ES-I3 (cell line): Measurements from ENCODE around the gene DYNC1LI2.
"Not testable (repeated sequence)": the region's sequence is repeated elsewhere in the genome, so short reads cannot be mapped to it uniquely, and the experiment has no call there.

Source experiments
- H3K36me3 ChIP-seq: 2 replicates; pipeline ENCODE4 v1.6.1; 2013; ENCODE audit warnings: mild to moderate bottlenecking, low read length, control low read depth, moderate library complexity; ENCODE audit not compliant: insufficient read depth
- H3K4me1 ChIP-seq: 2 replicates; pipeline ENCODE4 v1.6.1; 2013; ENCODE audit warnings: mild to moderate bottlenecking, control low read depth, low read length; ENCODE audit not compliant: insufficient read depth
- H3K9ac ChIP-seq: 2 replicates; pipeline ENCODE4 v1.6.1; 2013; ENCODE audit warnings: low read depth, mild to moderate bottlenecking, low read length, moderate library complexity
- H3K9me3 ChIP-seq: 2 replicates; pipeline ENCODE4 v1.6.1; 2013; ENCODE audit warnings: mild to moderate bottlenecking, low read length, moderate library complexity; ENCODE audit not compliant: control insufficient read depth, insufficient read depth

DYNC1LI2 gene

GRCh38 chr16:66751303-66751991 lies at the start of gene DYNC1LI2:
Gene DYNC1LI2 (minus strand): TSS chr16:66751609. CDS start chr16:66751591, 18 bp downstream.
- peaks cover 14% of the 10 kb centered on the region for H3K36me3 ChIP-seq
- H3K9ac ChIP-seq: peak within 1 kb of the TSS; percentile 87
- no peaks in the 10 kb centered on the region; the same call in 1 of the 2 replicates for H3K4me1 ChIP-seq
- no peaks in the 10 kb centered on the region for H3K9me3 ChIP-seq

GRCh38 chr16:66800856-66801255 lies 49.4 kb upstream of the DYNC1LI2 start:
- Histone ChIP-seq H3K9me3 (no peaks in the 10 kb centered on the region), H3K36me3 (peaks cover 5% of the 10 kb centered on the region), H3K9ac (no peak overlapping the region), H3K4me1 (no peaks in the 10 kb centered on the region)

GRCh38 chr16:66798161-66798560 lies 46.8 kb upstream of the DYNC1LI2 start:
- Histone ChIP-seq H3K36me3 (no peaks in the 10 kb centered on the region; the same call in 1 of the 2 replicates), H3K9me3 (no peaks in the 10 kb centered on the region), H3K4me1 (no peaks in the 10 kb centered on the region), H3K9ac (no peak overlapping the region)

GRCh38 chr16:66793984-66794383 lies 42.6 kb upstream of the DYNC1LI2 start:
- H3K9ac ChIP-seq, H3K36me3 ChIP-seq, H3K9me3 ChIP-seq, H3K4me1 ChIP-seq: not testable (repeated sequence)

- no peaks in the 10 kb centered on the region for H3K4me1 ChIP-seq
- H3K9me3 ChIP-seq: no peaks in the 10 kb centered on the region
- no peaks in the 10 kb centered on the region for H3K36me3 ChIP-seq
- H3K9ac ChIP-seq: no peak overlapping the region
These were observed 38.8 kb upstream of the DYNC1LI2 start for GRCh38 chr16:66790130-66790733.

- H3K9me3 ChIP-seq: no peaks in the 10 kb centered on the region
- H3K4me1 ChIP-seq: no peaks in the 10 kb centered on the region
- no peak overlapping the region for H3K9ac ChIP-seq
- no peaks in the 10 kb centered on the region for H3K36me3 ChIP-seq
These were observed 36.0 kb upstream of the DYNC1LI2 start for GRCh38 chr16:66787427-66787826.

- no peaks in the 10 kb centered on the region for H3K36me3 ChIP-seq
- no peak overlapping the region for H3K9ac ChIP-seq
- no peaks in the 10 kb centered on the region for H3K9me3 ChIP-seq
- no peaks in the 10 kb centered on the region for H3K4me1 ChIP-seq
These were observed 35.1 kb upstream of the DYNC1LI2 start for GRCh38 chr16:66786551-66786950.

- no peaks in the 10 kb centered on the region for H3K4me1 ChIP-seq
- no peak overlapping the region for H3K9ac ChIP-seq
- H3K9me3 ChIP-seq: no peaks in the 10 kb centered on the region
- no peaks in the 10 kb centered on the region for H3K36me3 ChIP-seq
These were observed 25.0 kb upstream of the DYNC1LI2 start for GRCh38 chr16:66776457-66776856.

GRCh38 chr16:66774981-66775380 lies 23.6 kb upstream of the DYNC1LI2 start:
- Histone ChIP-seq H3K9me3 (no peaks in the 10 kb centered on the region), H3K9ac (no peak overlapping the region), H3K36me3 (no peaks in the 10 kb centered on the region), H3K4me1 (no peaks in the 10 kb centered on the region)

GRCh38 chr16:66758086-66758485 lies 6.7 kb upstream of the DYNC1LI2 start:
- no peak overlapping the region for H3K9ac ChIP-seq
- no peaks in the 10 kb centered on the region for H3K36me3 ChIP-seq
- H3K9me3 ChIP-seq: no peaks in the 10 kb centered on the region
- no peaks in the 10 kb centered on the region for H3K4me1 ChIP-seq

GRCh38 chr16:66754819-66755218 lies 3.4 kb upstream of the DYNC1LI2 start:
- H3K36me3 ChIP-seq: no peaks in the 10 kb centered on the region
- no peaks in the 10 kb centered on the region for H3K4me1 ChIP-seq
- no peak overlapping the region for H3K9ac ChIP-seq
- no peaks in the 10 kb centered on the region for H3K9me3 ChIP-seq

GRCh38 chr16:66754211-66754610 lies 2.8 kb upstream of the DYNC1LI2 start:
- Histone ChIP-seq H3K36me3 (peaks cover 2% of the 10 kb centered on the region), H3K9ac (no peak overlapping the region), H3K4me1 (no peaks in the 10 kb centered on the region; the same call in 1 of the 2 replicates), H3K9me3 (no peaks in the 10 kb centered on the region)

- no peak overlapping the region for H3K9ac ChIP-seq
These were observed 1.5 kb upstream of the DYNC1LI2 start for GRCh38 chr16:66752958-66753357.

GRCh38 chr16:66752379-66752778 lies 970 bp upstream of the DYNC1LI2 start:
- Histone ChIP-seq H3K9me3 (no peaks in the 10 kb centered on the region), H3K9ac (no peak overlapping the region)

More at GRCh38 chr16:66752958-66753357, 1.5 kb upstream of the DYNC1LI2 start:
- H3K36me3 ChIP-seq: peaks cover 11% of the 10 kb centered on the region
- H3K9me3 ChIP-seq: no peaks in the 10 kb centered on the region
- H3K4me1 ChIP-seq: no peaks in the 10 kb centered on the region; the same call in 1 of the 2 replicates

GRCh38 chr16:66751992-66752322 lies 548 bp upstream of the DYNC1LI2 start:
- Histone ChIP-seq H3K9me3 (no peaks in the 10 kb centered on the region), H3K4me1 (no peaks in the 10 kb centered on the region; the same call in 1 of the 2 replicates), H3K36me3 (peaks cover 14% of the 10 kb centered on the region), H3K9ac (peak overlapping the region; percentile 87; the same call in 1 of the 2 replicates)

More at GRCh38 chr16:66752379-66752778, 970 bp upstream of the DYNC1LI2 start:
- Histone ChIP-seq H3K4me1 (no peaks in the 10 kb centered on the region; the same call in 1 of the 2 replicates), H3K36me3 (peaks cover 12% of the 10 kb centered on the region)
